Measurements from ENCODE around the gene RIOK2.
"Not testable (repeated sequence)": the region's sequence is repeated elsewhere in the genome, so short reads cannot be mapped to it uniquely, and the experiment has no call there.

RIOK2 gene

GRCh38 chr5:97183100-97183929 lies at the start of gene RIOK2:
TSS of gene RIOK2 (minus strand) at chr5:97183247. CDS start at chr5:97183191, 56 bp downstream.
- DNase-seq (ENCODE audit: low spot score), result peak; percentile 90

- DNase-seq (ENCODE audit: low spot score), result peak; percentile 21
Measured at GRCh38 chr5:97231025-97231636, 48.1 kb upstream of the RIOK2 start.

GRCh38 chr5:97229688-97230285 lies 46.7 kb upstream of the RIOK2 start:
- no peak for DNase-seq (ENCODE audit: low spot score)

GRCh38 chr5:97229196-97229595 lies 46.1 kb upstream of the RIOK2 start:
- no peak for DNase-seq (ENCODE audit: low spot score)

GRCh38 chr5:97225222-97225621 lies 42.2 kb upstream of the RIOK2 start:
- no peak for DNase-seq (ENCODE audit: low spot score)

- no peak for DNase-seq (ENCODE audit: low spot score)
Measured at GRCh38 chr5:97224112-97224750, 41.2 kb upstream of the RIOK2 start.

GRCh38 chr5:97223596-97223995 lies 40.5 kb upstream of the RIOK2 start:
- no peak for DNase-seq (ENCODE audit: low spot score)

- no peak for DNase-seq (ENCODE audit: low spot score)
Measured at GRCh38 chr5:97209343-97209742, 26.3 kb upstream of the RIOK2 start.

- no peak for DNase-seq (ENCODE audit: low spot score)
Measured at GRCh38 chr5:97208714-97209113, 25.7 kb upstream of the RIOK2 start.

GRCh38 chr5:97208184-97208713 lies 25.2 kb upstream of the RIOK2 start:
- DNase-seq (ENCODE audit: low spot score), result no peak

GRCh38 chr5:97194366-97194765 lies 11.3 kb upstream of the RIOK2 start:
- no peak for DNase-seq (ENCODE audit: low spot score)

GRCh38 chr5:97193355-97193688 lies 10.3 kb upstream of the RIOK2 start:
- no peak for DNase-seq (ENCODE audit: low spot score)

GRCh38 chr5:97192580-97193354 lies 9.7 kb upstream of the RIOK2 start:
- DNase-seq (ENCODE audit: low spot score), result no peak

GRCh38 chr5:97191893-97192292 lies 8.8 kb upstream of the RIOK2 start:
- DNase-seq (ENCODE audit: low spot score), result no peak

GRCh38 chr5:97189523-97189922 lies 6.5 kb upstream of the RIOK2 start:
- not testable (repeated sequence) for DNase-seq (ENCODE audit: low spot score)

GRCh38 chr5:97183930-97184213 lies 825 bp upstream of the RIOK2 start:
- no peak for DNase-seq (ENCODE audit: low spot score)

- DNase-seq (ENCODE audit: low spot score), result no peak
Measured at GRCh38 chr5:97182571-97183099, 412 bp downstream of the RIOK2 start.

GRCh38 chr5:97181856-97182545 lies 1.0 kb downstream of the RIOK2 start:
- no peak for DNase-seq (ENCODE audit: low spot score)

GRCh38 chr5:97179457-97179856 lies 3.6 kb downstream of the RIOK2 start:
- not testable (repeated sequence) for DNase-seq (ENCODE audit: low spot score)

- DNase-seq (ENCODE audit: low spot score), result no peak
Measured at GRCh38 chr5:97172227-97172626, 10.8 kb downstream of the RIOK2 start.

- no peak for DNase-seq (ENCODE audit: low spot score)
Measured at GRCh38 chr5:97171703-97172102, 11.3 kb downstream of the RIOK2 start.

Data from COLO829 (cell line).